ENCODE data around the gene KLF3.

The KLF3 gene

DNA sequence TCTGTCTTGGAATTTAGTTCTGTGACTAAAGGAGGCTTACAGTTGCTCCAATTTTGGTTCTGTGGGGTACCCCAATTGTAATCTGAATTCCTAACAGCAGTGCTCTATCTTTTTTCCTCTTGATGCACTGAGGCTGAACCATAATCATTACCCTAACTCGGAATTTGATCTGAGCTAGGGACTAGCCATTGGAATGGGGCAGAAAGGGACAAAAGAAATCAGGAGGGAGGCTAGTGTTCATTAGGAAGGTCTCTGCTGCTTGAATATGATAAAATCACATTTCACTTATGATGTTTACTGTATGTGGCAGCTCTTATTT lies 2.7 kb downstream of the KLF3 start:
- no peaks in the 10 kb centered on the region for H3K9me3 ChIP-seq (ENCODE audit: control insufficient read depth, insufficient read depth, low read length)
- H3K4me3 ChIP-seq (ENCODE audit: low read length) = no peak overlapping the region
- H3K36me3 ChIP-seq (ENCODE audit: control insufficient read depth, insufficient read depth, low read length) = no peaks in the 10 kb centered on the region
- H3K27me3 ChIP-seq (ENCODE audit: control insufficient read depth, insufficient read depth, low read length) = peaks cover 5% of the 10 kb centered on the region; the same call in 1 of the 2 replicates
- DNase-seq (ENCODE audit: low read depth, low spot score) = no peak
- H3K27ac ChIP-seq (ENCODE audit: low read length) = no peak overlapping the region
- WGBS (ENCODE audit: insufficient coverage, insufficient read length) = no CpG with 5 or more reads among the region's 1 CpG
- H3K4me1 ChIP-seq (ENCODE audit: control insufficient read depth, insufficient read depth, low read length) = peaks cover 3% of the 10 kb centered on the region; the same call in 1 of the 2 replicates

DNA sequence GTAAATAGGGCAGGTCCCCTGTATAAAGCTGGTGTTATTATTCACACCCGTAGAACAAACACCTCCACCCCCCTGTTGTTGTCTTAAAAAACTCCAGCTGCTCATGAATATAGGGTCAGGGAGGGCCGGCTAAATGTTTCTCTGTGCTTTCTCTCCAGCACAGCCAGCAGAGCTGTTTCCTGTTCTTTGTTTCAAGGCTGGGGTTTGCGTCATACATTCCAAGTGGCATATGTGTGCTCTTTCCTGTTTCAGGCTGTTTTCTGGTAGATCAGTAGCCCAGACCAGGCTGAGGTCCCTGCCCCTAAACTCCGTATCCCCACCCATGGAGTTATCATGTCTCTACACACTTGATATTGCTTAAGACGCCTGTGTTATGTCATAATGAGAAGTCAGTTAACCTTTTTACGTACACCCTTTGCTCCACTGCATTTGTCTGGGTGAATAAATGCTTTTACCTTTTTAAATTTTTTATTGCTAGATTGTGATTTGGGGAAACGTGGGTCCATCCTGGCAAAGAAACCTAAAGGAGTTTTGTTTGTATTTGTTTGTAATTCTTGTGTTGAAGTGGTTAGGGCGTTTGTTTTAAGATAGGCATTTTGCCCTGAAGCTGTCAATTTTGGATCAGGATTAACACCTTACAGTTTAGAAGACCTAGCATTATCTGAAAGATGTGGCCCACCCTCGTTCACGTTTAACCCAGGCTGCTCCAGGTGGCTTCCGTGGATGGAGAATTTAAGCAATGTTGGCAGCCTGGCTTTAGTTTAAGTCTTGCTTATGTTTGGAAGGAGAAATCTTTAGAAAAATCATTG lies 3.3 kb downstream of the KLF3 start:
- DNase-seq (ENCODE audit: low read depth, low spot score) = peak; percentile 91

DNA sequence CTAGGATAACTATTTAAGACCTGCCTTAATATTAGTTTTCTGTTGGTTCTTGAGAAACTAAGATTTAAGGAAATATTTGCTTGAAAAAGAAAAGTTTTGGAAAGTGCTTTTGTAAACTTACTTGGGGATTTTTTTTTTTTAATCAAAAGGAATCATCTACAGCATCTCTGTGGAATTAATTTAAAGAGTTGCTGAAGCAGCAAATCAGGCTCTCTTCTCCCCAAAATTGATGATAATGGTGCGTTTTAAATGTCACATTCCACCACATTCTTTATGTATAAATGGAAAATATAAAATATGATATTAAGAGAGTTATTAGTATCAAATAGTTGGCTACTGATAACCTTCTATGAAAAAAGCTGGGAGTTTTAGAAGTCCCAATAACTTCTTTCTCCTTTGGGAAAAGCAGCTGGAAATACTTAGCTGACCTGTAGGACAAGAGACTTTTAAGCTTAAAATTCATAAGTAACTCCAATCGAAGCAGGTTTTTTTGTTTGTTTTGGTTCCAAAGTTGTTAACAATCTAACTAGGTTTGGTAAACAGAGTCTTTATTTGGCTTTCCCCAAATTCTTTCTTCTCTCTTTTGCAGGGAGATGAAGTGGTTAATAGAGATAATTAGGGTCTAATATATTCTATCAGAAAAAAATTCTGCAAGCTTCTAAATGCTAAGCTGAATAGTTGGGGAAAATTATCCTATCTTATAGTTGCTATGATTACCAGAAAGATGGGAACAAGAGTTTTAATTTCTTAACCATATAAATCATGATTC lies 4.4 kb downstream of the KLF3 start:
- H3K9me3 ChIP-seq (ENCODE audit: control insufficient read depth, insufficient read depth, low read length) = no peaks in the 10 kb centered on the region
- H3K4me3 ChIP-seq (ENCODE audit: low read length) = no peak overlapping the region
- no CpG with 5 or more reads among the region's 2 CpGs for WGBS (ENCODE audit: insufficient coverage, insufficient read length)
- no peaks in the 10 kb centered on the region for H3K36me3 ChIP-seq (ENCODE audit: control insufficient read depth, insufficient read depth, low read length)
- no peak overlapping the region for H3K27ac ChIP-seq (ENCODE audit: low read length)
- H3K27me3 ChIP-seq (ENCODE audit: control insufficient read depth, insufficient read depth, low read length) = no peaks in the 10 kb centered on the region
- peaks cover 15% of the 10 kb centered on the region for H3K4me1 ChIP-seq (ENCODE audit: control insufficient read depth, insufficient read depth, low read length)
- DNase-seq (ENCODE audit: low read depth, low spot score) = no peak

More for the DNA sequence above, 3.3 kb downstream of the KLF3 start:
- no peak overlapping the region for H3K4me3 ChIP-seq (ENCODE audit: low read length)
- H3K36me3 ChIP-seq (ENCODE audit: control insufficient read depth, insufficient read depth, low read length) = no peaks in the 10 kb centered on the region
- no peaks in the 10 kb centered on the region for H3K9me3 ChIP-seq (ENCODE audit: control insufficient read depth, insufficient read depth, low read length)
- no CpG with 5 or more reads among the region's 11 CpGs for WGBS (ENCODE audit: insufficient coverage, insufficient read length)
- peaks cover 6% of the 10 kb centered on the region for H3K4me1 ChIP-seq (ENCODE audit: control insufficient read depth, insufficient read depth, low read length)
- H3K27ac ChIP-seq (ENCODE audit: low read length) = no peak overlapping the region
- H3K27me3 ChIP-seq (ENCODE audit: control insufficient read depth, insufficient read depth, low read length) = peaks cover 3% of the 10 kb centered on the region; the same call in 1 of the 2 replicates

DNA sequence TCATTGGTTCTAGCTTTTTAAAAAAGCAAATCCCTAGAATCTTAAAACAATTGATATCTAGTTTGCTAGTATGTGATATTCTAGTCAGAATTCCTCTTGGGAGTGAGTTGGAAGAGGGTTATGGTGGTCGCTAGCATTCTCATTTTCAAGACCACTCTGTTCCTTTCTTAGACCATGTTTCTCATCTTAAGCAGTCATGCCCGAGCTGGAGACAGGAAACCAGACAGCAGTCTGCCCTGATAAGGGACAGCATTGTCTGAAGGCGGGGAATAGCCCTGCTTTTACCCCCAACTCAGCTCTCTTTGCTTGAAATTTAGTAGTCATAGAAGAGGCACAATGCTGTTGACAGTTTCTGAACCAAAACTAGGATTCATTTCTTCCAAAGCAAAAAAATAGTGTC lies 5.2 kb downstream of the KLF3 start:
- no CpG with 5 or more reads among the region's 3 CpGs for WGBS (ENCODE audit: insufficient coverage, insufficient read length)
- Histone ChIP-seq H3K36me3 (ENCODE audit: control insufficient read depth, insufficient read depth, low read length) (no peaks in the 10 kb centered on the region), H3K4me3 (ENCODE audit: low read length) (no peak overlapping the region), H3K9me3 (ENCODE audit: control insufficient read depth, insufficient read depth, low read length) (no peaks in the 10 kb centered on the region), H3K27me3 (ENCODE audit: control insufficient read depth, insufficient read depth, low read length) (no peaks in the 10 kb centered on the region), H3K4me1 (ENCODE audit: control insufficient read depth, insufficient read depth, low read length) (peaks cover 15% of the 10 kb centered on the region), H3K27ac (ENCODE audit: low read length) (no peak overlapping the region)
- no peak for DNase-seq (ENCODE audit: low read depth, low spot score)

DNA sequence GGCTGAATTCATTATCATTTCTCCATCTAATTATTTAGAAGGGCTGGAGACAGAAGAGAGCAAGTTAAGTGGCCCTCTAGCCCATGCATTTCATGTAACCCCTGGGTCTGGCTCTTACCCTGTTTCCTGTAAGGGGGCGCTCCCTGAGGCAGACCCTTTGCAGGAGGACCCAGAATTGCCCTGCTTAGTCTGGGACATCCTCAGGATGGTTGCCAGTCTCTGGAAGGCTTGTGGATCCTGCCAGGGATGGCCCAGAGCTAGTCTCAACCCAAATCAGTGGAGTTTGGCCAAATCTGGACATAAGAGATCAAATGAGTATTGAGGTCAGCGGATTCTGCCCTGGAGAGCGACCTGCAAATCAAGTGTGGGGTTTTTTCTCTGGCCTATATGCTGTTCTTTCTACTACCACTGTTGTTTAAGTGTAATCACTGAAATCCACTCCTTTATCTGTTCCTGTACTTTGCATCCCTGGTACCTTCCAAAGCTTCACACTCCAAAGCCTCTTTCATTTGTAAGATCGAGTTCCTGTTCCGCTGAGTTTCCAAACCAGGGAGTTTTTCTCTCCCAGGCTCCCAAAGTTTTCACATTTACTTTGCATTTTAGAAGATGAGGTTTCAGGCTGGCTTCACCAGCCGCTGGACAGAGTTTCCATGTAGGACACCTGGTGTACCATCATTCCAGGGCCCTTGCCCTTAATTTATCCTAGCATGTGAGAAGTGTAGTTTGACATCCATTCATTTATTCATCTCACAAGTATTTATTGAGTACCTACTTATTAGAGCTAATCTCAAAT lies 6.3 kb downstream of the KLF3 start:
- no peak overlapping the region for H3K27ac ChIP-seq (ENCODE audit: low read length)
- peaks cover 17% of the 10 kb centered on the region for H3K4me1 ChIP-seq (ENCODE audit: control insufficient read depth, insufficient read depth, low read length)
- no peak for DNase-seq (ENCODE audit: low read depth, low spot score)
- no peaks in the 10 kb centered on the region for H3K27me3 ChIP-seq (ENCODE audit: control insufficient read depth, insufficient read depth, low read length)
- no peaks in the 10 kb centered on the region for H3K36me3 ChIP-seq (ENCODE audit: control insufficient read depth, insufficient read depth, low read length)
- H3K9me3 ChIP-seq (ENCODE audit: control insufficient read depth, insufficient read depth, low read length) = no peaks in the 10 kb centered on the region
- H3K4me3 ChIP-seq (ENCODE audit: low read length) = no peak overlapping the region
- WGBS (ENCODE audit: insufficient coverage, insufficient read length) = no CpG with 5 or more reads among the region's 6 CpGs

DNA sequence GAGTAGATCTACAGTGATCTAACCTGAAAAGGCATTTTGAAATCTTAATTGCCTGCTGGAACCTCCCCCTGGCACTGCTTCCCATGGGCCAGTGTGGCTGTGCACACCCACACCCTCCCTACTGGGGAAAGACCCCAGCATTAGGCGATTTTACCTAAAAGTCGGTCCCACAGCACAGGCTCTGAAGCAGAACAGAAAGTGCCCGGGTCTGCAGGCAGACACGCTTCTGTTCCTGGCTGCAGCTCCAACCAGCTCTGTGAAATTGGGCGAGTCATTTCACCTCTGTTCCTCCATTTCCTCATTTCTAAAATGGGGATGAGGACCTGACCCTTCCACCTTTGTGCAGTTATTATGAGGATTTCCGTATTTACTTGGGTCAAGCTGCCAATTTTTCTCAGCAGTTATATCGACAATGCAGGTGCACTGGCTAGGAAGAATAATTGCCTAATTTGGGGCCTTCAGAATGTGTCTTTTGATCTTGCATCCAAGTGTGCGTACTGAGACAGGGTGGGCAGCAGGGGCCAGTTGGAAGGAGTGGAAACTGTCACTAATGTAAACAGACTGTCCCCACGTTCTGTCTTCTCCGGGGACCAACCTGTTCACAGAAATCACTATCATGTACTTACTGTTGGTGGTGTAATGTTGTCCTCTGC lies 7.1 kb downstream of the KLF3 start:
- Histone ChIP-seq H3K9me3 (ENCODE audit: control insufficient read depth, insufficient read depth, low read length) (no peaks in the 10 kb centered on the region), H3K4me1 (ENCODE audit: control insufficient read depth, insufficient read depth, low read length) (peaks cover 17% of the 10 kb centered on the region), H3K4me3 (ENCODE audit: low read length) (no peak overlapping the region), H3K27ac (ENCODE audit: low read length) (no peak overlapping the region), H3K36me3 (ENCODE audit: control insufficient read depth, insufficient read depth, low read length) (no peaks in the 10 kb centered on the region), H3K27me3 (ENCODE audit: control insufficient read depth, insufficient read depth, low read length) (no peaks in the 10 kb centered on the region)
- no CpG with 5 or more reads among the region's 10 CpGs for WGBS (ENCODE audit: insufficient coverage, insufficient read length)
- DNase-seq (ENCODE audit: low read depth, low spot score) = no peak

DNA sequence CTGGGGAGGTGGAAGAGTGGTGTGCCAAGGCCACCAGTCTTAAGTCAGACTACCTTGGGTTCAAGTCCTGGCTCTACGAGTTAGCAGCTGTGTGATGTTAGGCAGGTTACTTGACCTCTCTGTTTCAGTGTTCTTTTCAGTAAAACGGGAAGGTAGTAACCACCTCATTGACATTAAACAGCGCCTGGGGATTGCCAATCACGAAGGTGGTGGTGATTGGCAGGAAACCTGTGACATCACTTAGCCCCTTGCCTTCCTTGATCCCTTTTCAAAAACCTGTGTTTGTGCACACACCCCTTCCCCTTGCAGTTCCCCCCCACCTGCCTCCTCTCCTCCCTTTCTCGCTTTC lies 7.6 kb downstream of the KLF3 start:
- Histone ChIP-seq H3K4me1 (ENCODE audit: control insufficient read depth, insufficient read depth, low read length) (peaks cover 17% of the 10 kb centered on the region), H3K27ac (ENCODE audit: low read length) (no peak overlapping the region), H3K4me3 (ENCODE audit: low read length) (no peak overlapping the region), H3K27me3 (ENCODE audit: control insufficient read depth, insufficient read depth, low read length) (no peaks in the 10 kb centered on the region), H3K36me3 (ENCODE audit: control insufficient read depth, insufficient read depth, low read length) (no peaks in the 10 kb centered on the region), H3K9me3 (ENCODE audit: control insufficient read depth, insufficient read depth, low read length) (no peaks in the 10 kb centered on the region)
- no CpG with 5 or more reads among the region's 5 CpGs for WGBS (ENCODE audit: insufficient coverage, insufficient read length)
- DNase-seq (ENCODE audit: low read depth, low spot score) = no peak

DNA sequence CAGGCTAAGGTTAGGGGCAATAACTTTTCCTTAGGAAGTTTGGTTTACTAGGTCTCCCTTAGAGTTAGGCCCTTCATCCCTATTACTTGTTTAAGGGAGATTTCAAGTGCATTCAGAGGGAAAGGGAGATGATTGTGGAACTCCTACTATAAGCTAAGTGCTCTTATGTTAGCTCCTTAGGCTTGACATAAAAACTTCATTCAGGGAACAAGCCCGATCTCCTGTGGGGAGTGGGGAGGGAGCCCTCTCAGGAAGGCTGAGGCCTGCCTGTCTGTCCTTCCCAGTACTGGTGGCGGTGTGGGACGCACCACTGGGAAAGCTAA lies 8.0 kb downstream of the KLF3 start:
- Histone ChIP-seq H3K4me1 (ENCODE audit: control insufficient read depth, insufficient read depth, low read length) (peaks cover 17% of the 10 kb centered on the region), H3K9me3 (ENCODE audit: control insufficient read depth, insufficient read depth, low read length) (no peaks in the 10 kb centered on the region), H3K27ac (ENCODE audit: low read length) (no peak overlapping the region), H3K4me3 (ENCODE audit: low read length) (no peak overlapping the region), H3K27me3 (ENCODE audit: control insufficient read depth, insufficient read depth, low read length) (no peaks in the 10 kb centered on the region), H3K36me3 (ENCODE audit: control insufficient read depth, insufficient read depth, low read length) (no peaks in the 10 kb centered on the region)
- WGBS (ENCODE audit: insufficient coverage, insufficient read length) = no CpG with 5 or more reads among the region's 3 CpGs
- no peak for DNase-seq (ENCODE audit: low read depth, low spot score)

DNA sequence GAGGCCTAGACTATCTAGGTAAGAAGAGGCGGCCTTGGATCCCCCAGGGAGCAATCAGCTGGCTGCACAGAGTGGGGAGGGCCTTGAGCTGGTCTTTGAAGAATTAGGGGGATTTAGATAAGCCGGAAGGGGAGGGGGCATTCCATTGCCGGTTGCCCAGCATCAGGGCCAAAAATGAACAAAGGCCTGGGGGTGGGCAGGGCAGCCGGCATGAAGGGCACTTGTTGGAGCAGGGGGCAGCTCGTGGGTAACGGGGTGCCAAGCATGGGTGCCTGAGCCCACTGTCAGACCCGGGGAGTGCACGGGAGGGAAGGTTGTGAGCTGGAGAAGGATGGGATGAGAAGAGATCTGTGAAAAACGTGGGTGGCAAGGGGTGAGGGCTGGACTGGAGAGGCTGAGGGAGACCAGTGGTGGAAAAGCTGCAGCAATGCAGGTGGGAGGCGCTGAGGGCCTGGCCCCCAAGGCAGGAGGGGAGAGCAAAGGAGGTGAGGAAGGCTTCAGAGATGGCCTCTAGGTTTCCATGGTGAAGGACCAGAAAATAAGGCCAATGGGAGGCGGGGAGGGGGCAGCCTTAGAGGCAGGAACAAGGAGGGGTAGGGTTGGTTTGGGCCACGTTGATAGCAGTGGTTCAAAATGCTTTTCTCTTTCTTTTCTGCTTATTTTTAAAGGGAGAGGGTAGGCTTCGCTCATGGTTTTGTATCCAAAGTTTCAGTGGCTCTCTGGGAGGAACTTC lies 8.6 kb downstream of the KLF3 start:
- H3K4me3 ChIP-seq (ENCODE audit: low read length) = no peak overlapping the region
- peaks cover 17% of the 10 kb centered on the region for H3K4me1 ChIP-seq (ENCODE audit: control insufficient read depth, insufficient read depth, low read length)
- WGBS (ENCODE audit: insufficient coverage, insufficient read length) = no CpG with 5 or more reads among the region's 13 CpGs
- no peaks in the 10 kb centered on the region for H3K36me3 ChIP-seq (ENCODE audit: control insufficient read depth, insufficient read depth, low read length)
- H3K27me3 ChIP-seq (ENCODE audit: control insufficient read depth, insufficient read depth, low read length) = no peaks in the 10 kb centered on the region
- no peak overlapping the region for H3K27ac ChIP-seq (ENCODE audit: low read length)
- no peaks in the 10 kb centered on the region for H3K9me3 ChIP-seq (ENCODE audit: control insufficient read depth, insufficient read depth, low read length)
- no peak for DNase-seq (ENCODE audit: low read depth, low spot score)

All from iPS DF 6.9 (cell line).